Body of pancreas (tissue), 4 donors: ENCODE data around the gene HLA-F.

Experiments used
- POLR2A ChIP-seq, 3 donors: fragments of 450-650 bp; IDR thresholded peaks; one replicate each; pipeline ENCODE4 v1.6.1; 2016; ENCODE audit warnings: antibody characterized with exemption in 3 of 3, mild to moderate bottlenecking in 2 of 3
- TF ChIP-seq, protein P1 (sequence below), 7 experiments: fragments of 450-650 bp in 4 of 7; fragments of 200-600 bp in 3 of 7; sonication (generic) in 3 of 7; IDR thresholded peaks; one replicate each; pipeline ENCODE4 v1.5.1; 2016 to 2019; ENCODE audit warnings: antibody characterized with exemption in 7 of 7

DNA sequence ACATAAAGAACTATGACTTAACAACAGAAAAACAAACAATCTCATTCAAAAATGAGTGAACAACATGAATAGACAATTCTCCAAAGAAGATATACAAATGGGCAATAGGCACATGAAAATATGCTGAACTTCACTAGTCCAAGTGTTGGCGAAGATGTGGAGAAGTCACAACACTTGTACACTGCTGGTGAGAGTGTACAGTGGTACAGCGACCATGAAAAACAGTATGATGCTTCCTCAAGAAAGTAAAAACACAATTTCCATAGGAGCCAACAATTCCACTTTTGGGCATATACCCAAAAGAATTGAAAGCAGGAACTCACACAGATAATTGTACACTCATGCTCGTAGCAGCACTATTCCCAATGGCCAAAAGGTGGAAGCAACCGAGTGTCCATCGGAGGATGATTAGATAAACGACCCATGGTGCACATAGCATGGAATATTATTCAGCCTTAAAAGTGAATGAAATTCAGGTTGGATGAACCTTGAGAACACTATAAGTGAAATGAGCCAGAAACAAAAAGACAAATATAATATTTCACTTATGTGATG lies 6.6 kb downstream of the HLA-F start:
- TF ChIP-seq, protein P1, sequence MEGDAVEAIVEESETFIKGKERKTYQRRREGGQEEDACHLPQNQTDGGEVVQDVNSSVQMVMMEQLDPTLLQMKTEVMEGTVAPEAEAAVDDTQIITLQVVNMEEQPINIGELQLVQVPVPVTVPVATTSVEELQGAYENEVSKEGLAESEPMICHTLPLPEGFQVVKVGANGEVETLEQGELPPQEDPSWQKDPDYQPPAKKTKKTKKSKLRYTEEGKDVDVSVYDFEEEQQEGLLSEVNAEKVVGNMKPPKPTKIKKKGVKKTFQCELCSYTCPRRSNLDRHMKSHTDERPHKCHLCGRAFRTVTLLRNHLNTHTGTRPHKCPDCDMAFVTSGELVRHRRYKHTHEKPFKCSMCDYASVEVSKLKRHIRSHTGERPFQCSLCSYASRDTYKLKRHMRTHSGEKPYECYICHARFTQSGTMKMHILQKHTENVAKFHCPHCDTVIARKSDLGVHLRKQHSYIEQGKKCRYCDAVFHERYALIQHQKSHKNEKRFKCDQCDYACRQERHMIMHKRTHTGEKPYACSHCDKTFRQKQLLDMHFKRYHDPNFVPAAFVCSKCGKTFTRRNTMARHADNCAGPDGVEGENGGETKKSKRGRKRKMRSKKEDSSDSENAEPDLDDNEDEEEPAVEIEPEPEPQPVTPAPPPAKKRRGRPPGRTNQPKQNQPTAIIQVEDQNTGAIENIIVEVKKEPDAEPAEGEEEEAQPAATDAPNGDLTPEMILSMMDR (IDR thresholded peaks at IDR 0.05), result no peak
- TF ChIP-seq POLR2A (IDR thresholded peaks at IDR 0.05), result no peak
